Activated naive CD4-positive, alpha-beta T cell treated with anti-CD3 and anti-CD28 coated beads, Interleukin-2, amount 50 U/mL, for 24 hours (primary cell): ENCODE results near the gene IQGAP3.

ENCODE experiments used
- H3K27ac Mint-ChIP-seq: one replicate; pipeline ENCODE4 v1.8.0; 2021; ENCODE audit warnings: mild to moderate bottlenecking, mixed read lengths
- H3K27me3 Mint-ChIP-seq: one replicate; pipeline ENCODE4 v1.8.0; 2021; ENCODE audit warnings: mixed read lengths
- H3K36me3 Mint-ChIP-seq: one replicate; pipeline ENCODE4 v1.8.0; 2021; ENCODE audit warnings: mixed read lengths
- H3K4me1 Mint-ChIP-seq: one replicate; pipeline ENCODE4 v1.8.0; 2021; ENCODE audit warnings: mixed read lengths
- H3K4me3 Mint-ChIP-seq: one replicate; pipeline ENCODE4 v1.8.0; 2021; ENCODE audit warnings: mild to moderate bottlenecking, mixed read lengths
- H3K9me3 Mint-ChIP-seq: one replicate; pipeline ENCODE4 v1.8.0; 2021; ENCODE audit warnings: mixed read lengths

Gene IQGAP3

DNA sequence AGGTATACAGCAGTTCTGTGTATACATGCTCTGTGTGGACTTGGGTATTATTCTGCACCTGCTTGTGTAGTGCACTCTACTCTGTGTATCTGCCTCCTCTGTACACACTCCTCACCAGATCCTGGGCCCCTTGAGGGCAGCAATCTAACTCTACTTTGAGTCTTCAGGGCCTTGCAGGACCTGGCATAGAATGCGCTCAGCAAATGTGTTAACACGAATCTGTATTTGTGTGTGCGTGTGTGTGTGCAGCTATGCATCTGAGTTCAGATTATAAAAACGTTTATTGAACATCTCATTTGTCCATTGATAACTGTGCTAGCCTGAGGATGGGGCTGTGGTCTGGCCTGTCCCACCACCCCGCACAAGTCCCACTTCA, 67.9 kb downstream of the IQGAP3 start:
- H3K4me1 Mint-ChIP-seq = peaks cover 68% of the 10 kb centered on the region
- H3K4me3 Mint-ChIP-seq = peak overlapping the region; percentile 87
- no peaks in the 10 kb centered on the region for H3K27me3 Mint-ChIP-seq
- peak overlapping the region; percentile 95 for H3K27ac Mint-ChIP-seq
- no peaks in the 10 kb centered on the region for H3K9me3 Mint-ChIP-seq
- no peaks in the 10 kb centered on the region for H3K36me3 Mint-ChIP-seq

DNA sequence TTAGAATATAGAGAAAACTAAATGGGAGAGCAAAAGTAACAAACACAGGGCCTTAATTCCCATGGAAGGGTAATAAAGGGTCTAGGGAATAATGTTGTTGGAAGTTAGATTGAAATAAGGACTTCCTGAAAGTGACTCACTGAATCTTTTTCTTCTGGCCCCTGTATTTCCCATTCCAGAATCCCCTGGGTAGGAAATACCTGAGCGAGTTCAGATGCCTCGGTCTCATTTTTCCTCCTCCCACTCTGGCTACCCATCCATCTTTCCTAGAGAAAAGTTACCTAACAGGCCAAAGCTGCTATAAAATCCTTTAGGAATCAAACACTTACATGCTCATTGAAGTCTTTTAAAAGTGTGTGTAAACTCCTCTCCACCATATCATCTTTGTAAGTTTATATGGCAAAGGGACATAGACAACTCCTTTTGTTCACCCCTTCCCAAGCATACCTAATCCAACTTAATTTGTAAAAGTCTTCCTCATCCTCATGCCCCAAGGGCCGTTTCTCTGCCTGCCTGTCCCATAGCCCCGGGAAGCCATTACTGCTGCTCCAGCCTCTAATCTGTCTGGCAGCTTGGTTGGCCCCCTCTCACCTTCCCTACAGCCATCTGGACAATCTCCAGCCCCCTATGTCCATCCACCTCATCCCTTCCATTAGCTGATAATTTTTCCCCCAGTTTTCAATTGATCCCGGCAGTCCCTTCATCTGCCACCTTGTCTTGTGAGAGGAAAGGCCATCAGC, 68.5 kb downstream of the IQGAP3 start:
- Mint-ChIP-seq H3K27ac (peak overlapping the region; percentile 96), H3K9me3 (no peaks in the 10 kb centered on the region), H3K36me3 (no peaks in the 10 kb centered on the region), H3K27me3 (no peaks in the 10 kb centered on the region), H3K4me1 (peaks cover 65% of the 10 kb centered on the region), H3K4me3 (peak overlapping the region; percentile 87)

DNA sequence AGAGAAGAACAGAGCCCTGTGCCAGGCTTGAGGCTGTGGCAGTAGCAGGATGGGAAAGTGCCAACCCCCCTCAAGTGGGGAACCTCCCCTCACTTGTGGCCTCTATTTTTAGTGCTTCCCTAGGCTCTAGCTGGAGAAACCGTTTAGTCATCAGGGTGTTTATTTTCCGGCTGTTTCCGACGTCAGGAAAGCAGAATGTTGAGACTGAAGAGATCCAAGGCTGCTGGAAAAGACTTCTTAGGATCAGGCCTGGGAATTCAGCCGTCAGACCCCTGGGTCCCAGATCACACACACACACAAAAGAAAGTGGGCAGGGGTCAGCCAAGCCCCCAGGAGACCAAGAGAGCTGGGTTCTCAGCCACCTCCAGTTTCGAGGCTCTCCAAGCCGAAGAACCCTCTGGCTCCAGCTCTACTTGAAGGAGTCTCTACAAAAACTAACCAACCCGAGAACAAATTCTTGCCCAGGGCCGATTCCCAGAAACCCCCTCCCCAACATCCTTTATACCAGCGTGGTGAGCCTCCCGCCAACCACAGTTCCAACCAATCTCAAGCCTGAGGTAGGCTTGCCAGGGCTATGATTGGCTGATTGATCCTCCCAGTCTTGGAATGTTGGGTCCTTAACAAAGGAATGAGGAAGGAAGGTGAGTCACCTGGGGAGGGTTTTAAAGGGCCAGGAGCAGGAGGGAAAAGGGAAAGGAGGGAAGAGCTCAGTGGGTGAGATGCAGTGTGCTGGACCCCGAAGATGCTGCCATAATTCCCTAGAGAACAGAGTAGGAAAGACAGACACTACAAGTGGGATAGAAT, 69.3 kb downstream of the IQGAP3 start:
- H3K36me3 Mint-ChIP-seq = no peaks in the 10 kb centered on the region
- H3K4me1 Mint-ChIP-seq = peaks cover 65% of the 10 kb centered on the region
- H3K27ac Mint-ChIP-seq = peak overlapping the region; percentile 96
- H3K27me3 Mint-ChIP-seq = no peaks in the 10 kb centered on the region
- no peaks in the 10 kb centered on the region for H3K9me3 Mint-ChIP-seq
- H3K4me3 Mint-ChIP-seq = peak overlapping the region; percentile 54

DNA sequence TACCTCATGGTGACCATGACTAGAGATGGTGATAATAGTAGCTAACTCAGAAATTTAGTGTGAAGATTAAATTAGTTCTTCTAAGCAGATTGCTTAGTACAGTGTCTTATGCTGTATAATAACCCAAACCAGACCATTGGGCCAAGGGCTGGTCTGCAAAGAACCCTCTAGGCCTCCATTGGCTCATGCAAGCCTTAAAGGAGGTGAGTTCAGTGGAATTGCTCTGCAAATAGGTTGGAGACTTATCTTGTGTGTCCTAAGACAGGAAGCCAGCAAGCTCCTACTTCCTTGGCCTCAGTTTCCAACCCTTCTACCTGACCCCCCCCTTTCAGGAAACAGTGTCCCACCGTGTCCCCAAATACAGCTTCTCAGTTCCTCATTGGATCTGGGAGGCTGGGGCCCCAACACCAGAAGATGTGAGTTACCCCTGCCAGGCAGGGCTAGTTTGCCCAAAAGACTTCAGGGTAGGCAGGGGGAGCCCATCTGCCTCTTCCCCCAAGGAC, 69.9 kb downstream of the IQGAP3 start:
- Mint-ChIP-seq H3K27ac (peak overlapping the region; percentile 96), H3K9me3 (no peaks in the 10 kb centered on the region), H3K4me1 (peaks cover 66% of the 10 kb centered on the region), H3K36me3 (no peaks in the 10 kb centered on the region), H3K27me3 (no peaks in the 10 kb centered on the region), H3K4me3 (peak overlapping the region; percentile 92)

DNA sequence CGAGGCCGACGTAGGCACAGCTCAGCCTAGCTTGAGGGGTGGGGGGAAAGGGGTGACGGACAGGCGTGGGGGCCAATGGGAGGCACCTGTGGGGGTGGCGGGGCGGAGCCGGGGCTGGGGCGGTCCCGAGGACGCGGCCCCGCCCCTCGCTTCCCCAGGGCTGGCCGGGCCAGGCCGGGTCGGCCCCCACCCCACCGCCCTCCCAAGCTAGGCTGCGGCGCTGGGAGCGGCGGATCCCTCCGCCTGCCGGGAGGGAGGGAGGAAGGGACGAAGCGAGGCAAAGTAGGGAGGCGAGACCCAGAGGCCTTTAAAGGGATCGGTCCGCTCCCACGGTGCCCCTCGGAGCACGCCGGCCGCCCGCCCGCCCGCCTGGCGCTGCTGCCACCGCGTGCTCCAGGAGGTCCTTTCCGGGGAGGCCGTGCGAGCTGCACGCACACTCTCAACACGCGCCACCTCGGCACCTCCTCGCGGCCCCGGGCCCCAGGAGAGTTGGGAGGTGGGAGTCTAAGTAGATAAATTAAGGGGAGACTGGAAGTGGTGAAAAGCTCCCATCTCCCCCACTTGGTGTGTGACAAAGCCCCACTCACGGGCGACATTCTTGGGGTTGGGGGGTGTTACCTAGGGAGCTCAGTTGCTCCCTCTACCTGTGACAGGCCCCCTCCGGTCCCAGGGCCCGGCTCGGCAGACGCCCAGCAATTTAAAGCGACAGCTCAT, 71.4 kb downstream of the IQGAP3 start:
- H3K4me3 Mint-ChIP-seq = peak overlapping the region; percentile 92
- no peaks in the 10 kb centered on the region for H3K9me3 Mint-ChIP-seq

DNA sequence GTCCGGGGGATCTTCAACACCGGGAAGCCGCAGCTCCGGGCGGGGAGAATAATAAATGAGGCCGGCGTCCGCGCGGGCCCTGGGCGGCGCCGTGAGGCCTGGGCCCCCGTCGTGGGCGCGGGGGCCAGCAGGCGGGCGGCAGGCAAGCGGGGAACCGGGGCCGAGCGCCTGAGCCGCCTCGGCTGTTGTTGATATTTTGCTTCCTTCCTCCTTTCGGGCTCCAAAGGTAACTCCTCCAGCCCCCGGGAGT, 71.9 kb downstream of the IQGAP3 start, which contains the start of gene MEF2D:
Gene MEF2D (minus strand): TSS at position 233 of the 250 bp plus-strand sequence. CDS start 17,483 bp downstream, outside the sequence.
- Mint-ChIP-seq H3K27me3 (no peaks in the 10 kb centered on the region), H3K27ac (peak within 1 kb of the TSS; percentile 96), H3K4me1 (peaks cover 74% of the 10 kb centered on the region), H3K9me3 (no peaks in the 10 kb centered on the region), H3K4me3 (peak within 1 kb of the TSS; percentile 92), H3K36me3 (no peaks in the 10 kb centered on the region)

More for the DNA sequence above, 71.4 kb downstream of the IQGAP3 start:
- Mint-ChIP-seq H3K4me1 (peaks cover 74% of the 10 kb centered on the region), H3K27ac (peak overlapping the region; percentile 96), H3K27me3 (no peaks in the 10 kb centered on the region), H3K36me3 (no peaks in the 10 kb centered on the region)

DNA sequence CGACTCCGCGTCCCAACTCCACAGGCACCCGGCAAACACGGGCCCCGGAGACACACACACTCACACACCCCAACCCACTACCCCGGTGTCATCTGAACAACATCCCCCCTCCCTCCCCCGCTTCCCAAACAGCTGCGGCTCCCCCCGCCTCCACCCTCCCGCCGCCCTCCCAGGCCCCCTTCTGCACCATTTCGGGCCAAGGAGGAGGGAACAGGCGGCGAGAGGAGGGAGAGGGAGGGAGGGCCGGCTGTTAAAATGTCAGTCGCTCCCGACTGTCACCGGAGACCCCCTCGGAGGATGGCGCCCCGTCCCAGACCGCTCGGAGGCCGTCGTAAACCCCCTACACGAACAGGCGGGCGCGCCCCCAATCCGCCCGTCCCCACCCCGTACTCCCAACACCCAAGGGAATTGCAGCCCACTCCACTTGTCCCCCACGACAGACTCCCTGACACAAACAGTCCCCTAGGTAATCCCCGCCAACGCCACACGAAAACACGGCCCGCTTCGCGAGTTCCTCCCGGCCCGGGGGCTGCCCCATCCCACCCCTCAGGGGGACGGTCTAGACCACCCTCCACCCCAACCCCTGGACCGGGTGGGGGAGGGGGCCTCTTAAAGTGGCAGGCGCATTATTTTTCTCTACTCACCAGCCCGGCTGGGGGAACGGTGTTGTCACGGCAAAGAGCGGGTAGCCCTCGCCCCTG, 72.4 kb downstream of the IQGAP3 start:
- H3K27ac Mint-ChIP-seq = peak overlapping the region; percentile 75
- no peaks in the 10 kb centered on the region for H3K27me3 Mint-ChIP-seq
- no peaks in the 10 kb centered on the region for H3K9me3 Mint-ChIP-seq
- H3K36me3 Mint-ChIP-seq = peaks cover 2% of the 10 kb centered on the region
- H3K4me3 Mint-ChIP-seq = peak overlapping the region; percentile 92
- H3K4me1 Mint-ChIP-seq = peaks cover 74% of the 10 kb centered on the region

DNA sequence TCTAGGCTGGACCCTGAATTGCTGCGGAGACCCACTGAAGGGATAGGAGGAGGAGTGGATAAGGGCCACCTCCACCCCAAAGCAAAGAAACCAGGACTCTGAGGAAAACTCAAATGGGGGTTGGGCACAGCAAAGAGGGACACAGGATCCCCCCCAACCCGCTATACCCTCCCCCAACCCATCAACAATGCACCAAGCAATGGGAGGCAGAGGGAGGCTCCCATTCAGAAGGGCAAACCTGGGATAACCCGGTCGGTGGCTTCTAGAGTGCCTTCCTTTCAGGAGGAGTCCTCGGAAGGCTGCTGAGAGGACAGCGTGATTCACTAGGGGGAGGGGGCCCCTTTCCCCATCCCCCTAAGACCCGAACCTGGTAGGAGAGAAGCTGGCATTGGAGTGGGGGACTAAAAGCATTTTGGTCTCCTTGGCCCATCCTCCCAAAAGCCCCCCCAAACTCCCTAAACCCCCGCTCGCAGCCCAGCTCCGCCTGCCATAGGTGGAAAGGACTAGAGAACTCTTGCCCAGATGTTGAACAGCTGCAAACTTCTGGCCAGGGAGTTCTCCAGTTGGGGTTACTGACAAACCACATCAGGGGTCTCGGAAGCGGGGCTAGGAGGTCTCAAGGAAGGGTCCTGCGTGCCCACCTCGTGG, 73.0 kb downstream of the IQGAP3 start:
- H3K4me1 Mint-ChIP-seq = peaks cover 77% of the 10 kb centered on the region
- H3K9me3 Mint-ChIP-seq = no peaks in the 10 kb centered on the region
- no peaks in the 10 kb centered on the region for H3K27me3 Mint-ChIP-seq
- peak overlapping the region; percentile 43 for H3K27ac Mint-ChIP-seq
- H3K36me3 Mint-ChIP-seq = peaks cover 2% of the 10 kb centered on the region
- H3K4me3 Mint-ChIP-seq = peak overlapping the region; percentile 92

DNA sequence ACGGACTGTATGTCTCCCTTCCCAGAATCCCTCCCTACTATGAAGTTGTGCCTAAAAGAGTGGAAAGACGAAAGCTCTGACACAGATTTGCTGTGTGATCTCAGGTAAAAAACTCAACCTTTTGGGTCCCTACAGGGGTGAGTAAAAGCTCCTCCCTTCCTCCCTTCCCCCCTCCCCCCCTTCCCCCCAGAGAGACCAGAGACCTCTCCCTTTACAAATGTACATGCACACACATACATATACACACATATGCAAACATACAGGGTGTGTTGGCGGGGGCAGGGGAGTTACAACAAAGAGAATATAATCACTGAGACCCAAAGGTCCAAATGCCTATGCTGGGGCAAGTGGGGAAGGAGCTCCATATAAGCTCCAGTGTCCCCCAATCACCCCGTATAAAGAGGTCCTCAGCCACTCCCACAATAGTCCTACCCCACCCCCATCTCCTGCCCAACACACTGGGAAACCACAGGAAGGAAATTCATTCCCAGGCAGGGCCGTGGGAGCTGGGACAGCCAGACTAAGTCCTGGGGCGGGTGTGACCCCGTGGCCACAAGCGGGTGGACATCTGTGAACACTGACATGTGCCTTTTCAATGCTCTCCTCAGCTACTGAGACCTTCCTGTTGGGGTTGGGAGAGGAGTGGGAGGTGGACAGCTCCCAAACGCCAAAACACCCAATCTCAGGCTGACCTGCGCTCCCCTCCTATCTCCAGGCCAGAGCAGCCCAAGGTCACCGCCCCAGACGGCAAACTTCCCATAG, 73.8 kb downstream of the IQGAP3 start:
- peaks cover 2% of the 10 kb centered on the region for H3K36me3 Mint-ChIP-seq

DNA sequence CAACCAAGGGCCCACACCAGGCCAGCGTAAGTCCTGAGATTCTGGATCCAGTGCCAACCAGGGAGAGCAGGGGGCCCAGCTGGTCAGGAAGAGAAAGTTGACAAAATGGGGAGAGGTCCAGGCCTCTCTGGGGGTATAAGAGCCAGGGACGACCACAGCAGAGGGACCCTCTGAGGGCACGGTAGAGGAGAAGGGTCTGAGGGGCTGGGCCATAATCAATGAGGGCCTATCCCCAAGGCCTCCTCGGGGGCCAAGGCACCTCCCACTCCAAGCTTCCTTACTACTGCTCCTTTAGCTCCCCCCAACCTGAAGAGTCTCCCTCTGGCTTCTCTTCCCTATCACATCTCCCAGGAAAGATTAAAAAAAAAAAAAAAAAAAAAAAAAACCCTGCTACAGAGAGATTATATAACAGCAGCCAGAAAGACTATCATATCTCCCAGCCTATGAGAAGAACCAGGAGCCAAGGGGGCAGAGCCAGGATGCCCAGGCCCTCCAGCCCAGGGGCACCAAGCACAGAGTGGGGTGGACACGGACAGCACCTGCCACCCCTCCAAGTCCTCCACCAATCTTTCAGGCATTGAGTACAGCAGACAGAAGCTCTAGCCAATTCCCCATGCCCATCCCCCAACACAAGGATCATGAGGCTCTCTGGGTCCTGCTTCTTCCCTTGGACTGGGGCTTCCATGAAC, 74.5 kb downstream of the IQGAP3 start:
- Mint-ChIP-seq H3K27ac (peak overlapping the region; percentile 69), H3K36me3 (peaks cover 2% of the 10 kb centered on the region), H3K4me1 (peaks cover 77% of the 10 kb centered on the region), H3K4me3 (peak overlapping the region; percentile 92), H3K27me3 (no peaks in the 10 kb centered on the region), H3K9me3 (no peaks in the 10 kb centered on the region)

More for the DNA sequence above, 73.8 kb downstream of the IQGAP3 start:
- Mint-ChIP-seq H3K9me3 (no peaks in the 10 kb centered on the region), H3K4me1 (peaks cover 77% of the 10 kb centered on the region), H3K27ac (peak overlapping the region; percentile 69), H3K27me3 (no peaks in the 10 kb centered on the region), H3K4me3 (peak overlapping the region; percentile 92)

DNA sequence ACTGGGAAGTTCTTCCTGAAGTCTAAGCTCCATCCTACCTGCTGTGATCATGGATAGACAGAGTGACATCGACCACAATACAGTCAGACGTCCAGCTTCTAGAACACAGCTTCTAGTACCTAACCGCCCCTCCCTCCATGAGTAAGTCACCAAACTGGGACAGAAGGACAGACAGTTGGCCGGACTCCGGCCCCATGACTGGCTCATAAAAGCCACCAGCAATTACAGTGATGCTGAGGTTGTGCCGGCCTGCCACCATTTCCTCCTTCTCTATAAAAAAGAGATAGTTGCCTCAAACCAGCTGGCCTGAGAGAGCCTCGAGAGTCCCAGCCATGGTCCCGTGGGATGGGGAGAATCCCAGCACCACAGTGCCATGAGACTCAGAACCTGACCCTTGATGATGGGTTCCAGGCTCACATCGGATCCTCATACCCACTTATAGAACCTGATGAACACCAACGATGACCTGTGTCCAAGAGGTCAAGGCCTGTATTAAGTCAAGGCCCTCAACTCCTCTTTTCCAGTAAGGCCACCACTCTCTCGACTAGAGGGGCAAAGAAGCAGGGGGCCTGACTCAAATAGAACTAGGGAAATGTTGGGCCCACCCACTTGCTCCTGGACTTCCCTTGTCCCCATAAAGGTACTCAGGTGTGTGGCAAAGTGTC, 75.2 kb downstream of the IQGAP3 start:
- Mint-ChIP-seq H3K4me3 (peak overlapping the region; percentile 92), H3K27me3 (no peaks in the 10 kb centered on the region), H3K36me3 (peaks cover 2% of the 10 kb centered on the region), H3K4me1 (peaks cover 77% of the 10 kb centered on the region), H3K9me3 (no peaks in the 10 kb centered on the region), H3K27ac (peak overlapping the region; percentile 65)

DNA sequence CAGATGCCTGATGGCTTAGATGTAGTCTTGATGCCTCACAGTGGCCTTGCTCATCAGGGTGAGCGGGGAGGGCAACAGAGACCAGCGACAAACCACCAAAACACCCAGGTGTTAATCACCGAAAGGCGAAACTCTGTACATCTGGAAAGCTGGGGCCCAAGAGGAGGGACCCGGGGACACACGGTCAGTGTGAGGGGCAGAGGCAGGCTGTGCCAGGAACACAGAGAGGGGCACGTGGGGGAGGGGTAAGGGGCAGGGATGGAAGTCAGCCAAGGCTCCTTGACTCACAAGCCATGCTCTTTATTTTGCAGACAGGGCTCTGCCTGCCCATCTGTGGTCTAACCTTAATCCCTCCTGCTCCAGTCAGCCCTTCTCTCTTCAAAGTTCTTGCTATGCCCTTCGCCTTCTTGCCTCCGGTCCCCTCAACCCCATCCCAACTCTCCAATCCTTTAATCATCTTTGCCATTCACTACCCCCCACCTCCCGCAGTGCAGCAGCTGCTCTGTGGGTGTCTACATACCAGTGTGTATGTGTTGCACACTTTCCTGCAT, 76.1 kb downstream of the IQGAP3 start:
- Mint-ChIP-seq H3K27ac (peak overlapping the region; percentile 64), H3K4me1 (peaks cover 78% of the 10 kb centered on the region), H3K27me3 (no peaks in the 10 kb centered on the region), H3K9me3 (no peaks in the 10 kb centered on the region), H3K4me3 (peak overlapping the region; percentile 92), H3K36me3 (peaks cover 2% of the 10 kb centered on the region)
